ENCODE data around the gene RAB44.

The RAB44 gene

GRCh38 chr6:36668591-36668990 lies 29.0 kb upstream of the RAB44 start:
- no peak for DNase-seq

GRCh38 chr6:36669002-36669401 lies 28.6 kb upstream of the RAB44 start:
- no peak for DNase-seq

GRCh38 chr6:36670271-36670670 lies 27.4 kb upstream of the RAB44 start:
- no peak for DNase-seq

GRCh38 chr6:36671687-36672375 lies 25.8 kb upstream of the RAB44 start:
- DNase-seq: no peak

- DNase-seq: no peak
These were observed 23.7 kb upstream of the RAB44 start for GRCh38 chr6:36673882-36674281.

GRCh38 chr6:36674942-36675341 lies 22.7 kb upstream of the RAB44 start:
- DNase-seq: no peak

GRCh38 chr6:36676141-36677058 lies 21.2 kb upstream of the RAB44 start:
- no peak for DNase-seq

GRCh38 chr6:36677059-36677749 lies 20.4 kb upstream of the RAB44 start:
- DNase-seq: no peak

GRCh38 chr6:36677753-36678487 lies 19.7 kb upstream of the RAB44 start:
- no peak for DNase-seq

- peak; percentile 71 for DNase-seq
These were observed 19.1 kb upstream of the RAB44 start, which contains the start of gene CDKN1A for GRCh38 chr6:36678488-36679042. Gene CDKN1A (plus strand): TSS chr6:36678714. CDS start chr6:36684102, 5,388 bp downstream.

- DNase-seq: peak; percentile 36
These were observed 18.4 kb upstream of the RAB44 start for GRCh38 chr6:36679043-36679833.

- DNase-seq: peak; percentile 90
These were observed 15.1 kb upstream of the RAB44 start for GRCh38 chr6:36682328-36683144.

GRCh38 chr6:36683145-36683655 lies 14.4 kb upstream of the RAB44 start:
- no peak for DNase-seq

GRCh38 chr6:36683656-36684446 lies 13.8 kb upstream of the RAB44 start:
- DNase-seq: no peak

GRCh38 chr6:36684447-36684812 lies 13.2 kb upstream of the RAB44 start:
- no peak for DNase-seq

- DNase-seq: no peak
These were observed 12.3 kb upstream of the RAB44 start for GRCh38 chr6:36685166-36685924.

GRCh38 chr6:36685926-36686667 lies 11.5 kb upstream of the RAB44 start:
- no peak for DNase-seq

All from central memory CD4-positive, alpha-beta T cell (primary cell).